ENCODE data around the gene POU3F1. TPM values are rescaled to one million over a fixed set of nuclear protein-coding genes. Genes with fewer than 3 reads are reported as not detected.
"Not testable (repeated sequence)": the region's sequence is repeated elsewhere in the genome, so short reads cannot be mapped to it uniquely, and the experiment has no call there.

The POU3F1 gene
- total RNA-seq, 2 experiments from 2014 or later: 0.13 TPM; not detected in 1

DNA sequence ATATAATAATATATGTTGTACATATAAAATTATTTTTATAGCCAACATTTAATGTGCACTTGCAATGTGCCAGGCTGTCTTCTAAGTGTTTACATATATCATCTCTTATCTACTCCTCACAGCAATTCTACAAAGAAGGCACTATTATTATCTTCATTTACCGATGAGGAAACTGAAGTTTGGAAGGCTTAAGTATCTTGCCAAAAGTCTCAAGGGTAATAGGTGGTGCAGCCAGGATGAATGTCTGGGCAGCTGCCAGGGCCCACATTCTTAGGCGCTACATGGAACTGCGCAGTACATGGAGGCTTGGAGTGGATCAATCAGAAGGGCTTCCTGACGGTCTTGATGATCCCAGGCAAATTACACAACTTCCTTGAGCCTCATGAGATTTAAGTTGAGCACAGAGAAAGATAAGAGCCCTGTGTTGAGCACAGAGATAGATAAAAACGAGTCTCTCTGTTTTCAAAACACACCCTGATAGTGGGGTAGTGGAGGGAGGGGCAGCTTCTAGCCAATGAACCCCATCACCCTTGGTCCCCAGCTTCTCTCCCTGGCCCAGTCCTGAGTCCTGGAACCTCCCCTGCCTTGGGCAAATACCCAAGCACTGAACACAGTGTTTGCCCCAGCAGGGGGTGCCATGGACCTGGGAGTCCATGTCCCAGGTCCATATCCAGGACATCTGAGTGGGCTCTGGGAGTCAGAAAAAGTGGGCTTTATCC is 9.2 kb downstream of the POU3F1 start:
- no TSS peak for BruUV-seq (replicated peaks)
- POLR2A ChIA-PET: interaction anchor here (1.2 kb wide), 1 partner anchor 20 kb away, joined by 4 read pairs; no protein-coding TSS in a partner anchor

DNA sequence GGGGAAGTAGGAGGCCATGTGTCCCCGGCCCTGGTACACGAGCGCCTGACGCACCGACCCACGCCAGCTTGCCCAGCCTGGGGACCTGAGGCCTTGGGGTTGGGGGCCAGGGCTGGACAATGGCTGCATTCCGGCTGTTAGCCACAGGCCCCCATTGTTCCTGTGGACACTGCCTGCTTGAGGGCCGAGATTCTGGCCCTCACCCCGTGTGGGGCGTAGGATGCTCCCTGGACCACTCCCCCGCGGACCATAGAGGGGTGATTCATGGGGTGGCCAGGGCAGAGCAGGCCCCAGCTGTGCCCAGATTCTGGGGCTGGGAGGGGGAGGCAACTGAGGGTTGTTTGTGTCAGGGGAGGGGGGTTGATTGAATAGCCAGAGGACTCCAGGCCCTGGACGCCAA is 11.7 kb downstream of the POU3F1 start:
- Histone ChIP-seq H3K79me2 (ENCODE audit: insufficient read depth, low read depth, low read length) (no peaks in the 10 kb centered on the region), H3K36me3 (ENCODE audit: insufficient read depth, low read length) (no peaks in the 10 kb centered on the region), H4K20me1 (ENCODE audit: insufficient read depth, low read length) (no peaks in the 10 kb centered on the region), H2AFZ (ENCODE audit: low read length) (no peak overlapping the region), H3K4me2 (ENCODE audit: low read length) (no peak overlapping the region), H3K9me2 (ENCODE audit: insufficient read depth, low read length) (no peaks in the 10 kb centered on the region), H3K9me3 (ENCODE audit: low read length) (no peaks in the 10 kb centered on the region), H3K4me1 (ENCODE audit: insufficient read depth, low read length, poor library complexity, severe bottlenecking) (peaks cover 8% of the 10 kb centered on the region), H3K4me3 (ENCODE audit: low read depth, low read length, poor library complexity, severe bottlenecking) (no peak overlapping the region), H3K27ac (ENCODE audit: low read depth, low read length, poor library complexity, severe bottlenecking) (no peak overlapping the region)
- ChIA-PET POLR2A (no interaction called here), CTCF (ENCODE audit: unreplicated experiment) (no interaction called here)
- no peak for TF ChIP-seq EZH2phosphoT487 (IDR thresholded peaks at IDR 0.05; ENCODE audit: borderline replicate concordance, low read depth, low read length)
- TF ChIP-seq, protein P1, sequence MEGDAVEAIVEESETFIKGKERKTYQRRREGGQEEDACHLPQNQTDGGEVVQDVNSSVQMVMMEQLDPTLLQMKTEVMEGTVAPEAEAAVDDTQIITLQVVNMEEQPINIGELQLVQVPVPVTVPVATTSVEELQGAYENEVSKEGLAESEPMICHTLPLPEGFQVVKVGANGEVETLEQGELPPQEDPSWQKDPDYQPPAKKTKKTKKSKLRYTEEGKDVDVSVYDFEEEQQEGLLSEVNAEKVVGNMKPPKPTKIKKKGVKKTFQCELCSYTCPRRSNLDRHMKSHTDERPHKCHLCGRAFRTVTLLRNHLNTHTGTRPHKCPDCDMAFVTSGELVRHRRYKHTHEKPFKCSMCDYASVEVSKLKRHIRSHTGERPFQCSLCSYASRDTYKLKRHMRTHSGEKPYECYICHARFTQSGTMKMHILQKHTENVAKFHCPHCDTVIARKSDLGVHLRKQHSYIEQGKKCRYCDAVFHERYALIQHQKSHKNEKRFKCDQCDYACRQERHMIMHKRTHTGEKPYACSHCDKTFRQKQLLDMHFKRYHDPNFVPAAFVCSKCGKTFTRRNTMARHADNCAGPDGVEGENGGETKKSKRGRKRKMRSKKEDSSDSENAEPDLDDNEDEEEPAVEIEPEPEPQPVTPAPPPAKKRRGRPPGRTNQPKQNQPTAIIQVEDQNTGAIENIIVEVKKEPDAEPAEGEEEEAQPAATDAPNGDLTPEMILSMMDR (conservative IDR thresholded peaks at IDR 0.05; ENCODE audit: low read length): no peak
- intact Hi-C loops (cut with micrococcal nuclease; ENCODE audit: unreplicated experiment): loop anchor here (10.0 kb wide), 1 partner anchor 800 kb away; no protein-coding TSS in a partner anchor
- DNase-seq (ENCODE audit: low spot score): no peak
- no TSS peak for BruUV-seq (replicated peaks)

More for the DNA sequence above, 9.2 kb downstream of the POU3F1 start:
- no peak overlapping the region for H3K4me2 ChIP-seq (ENCODE audit: low read length)
- H3K9me2 ChIP-seq (ENCODE audit: insufficient read depth, low read length): no peaks in the 10 kb centered on the region
- no peaks in the 10 kb centered on the region for H3K79me2 ChIP-seq (ENCODE audit: insufficient read depth, low read depth, low read length)
- no peaks in the 10 kb centered on the region for H3K9me3 ChIP-seq (ENCODE audit: low read length)
- DNase-seq (ENCODE audit: low spot score): peak; percentile 19
- H3K4me3 ChIP-seq (ENCODE audit: low read depth, low read length, poor library complexity, severe bottlenecking): no peak overlapping the region
- no peak overlapping the region for H3K27ac ChIP-seq (ENCODE audit: low read depth, low read length, poor library complexity, severe bottlenecking)
- no peak overlapping the region for H2AFZ ChIP-seq (ENCODE audit: low read length)
- intact Hi-C loops (cut with micrococcal nuclease; ENCODE audit: unreplicated experiment): loop anchor here (10.0 kb wide), 1 partner anchor 797 kb away; no protein-coding TSS in a partner anchor
- TF ChIP-seq, protein P1 (conservative IDR thresholded peaks at IDR 0.05; ENCODE audit: low read length): peak; percentile 58
- no peak for TF ChIP-seq EZH2phosphoT487 (IDR thresholded peaks at IDR 0.05; ENCODE audit: borderline replicate concordance, low read depth, low read length)
- no peaks in the 10 kb centered on the region for H4K20me1 ChIP-seq (ENCODE audit: insufficient read depth, low read length)
- no peaks in the 10 kb centered on the region for H3K36me3 ChIP-seq (ENCODE audit: insufficient read depth, low read length)
- H3K4me1 ChIP-seq (ENCODE audit: insufficient read depth, low read length, poor library complexity, severe bottlenecking): no peaks in the 10 kb centered on the region
- CTCF ChIA-PET (ENCODE audit: unreplicated experiment): no interaction called here

DNA sequence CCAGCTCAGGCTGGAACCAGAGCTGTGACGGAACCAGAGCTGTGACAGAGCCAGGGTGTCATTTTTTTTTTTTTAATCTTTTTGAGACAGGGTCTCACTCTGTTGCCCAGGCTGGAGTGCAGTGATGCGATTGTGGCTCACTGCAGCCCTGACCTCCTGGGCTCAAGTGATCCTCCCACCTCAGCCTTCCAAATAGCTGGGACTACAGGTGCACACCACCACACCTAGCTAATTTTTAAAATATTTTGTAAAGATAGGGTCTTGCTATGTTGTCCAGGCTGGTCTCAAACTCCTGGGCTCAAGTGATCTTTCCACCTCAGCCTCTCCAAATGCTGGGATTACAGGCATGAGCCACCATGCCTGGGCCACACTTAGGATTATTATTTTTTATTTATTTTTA is 13.6 kb downstream of the POU3F1 start:
- H4K20me1 ChIP-seq (ENCODE audit: insufficient read depth, low read length); CTCF ChIA-PET (ENCODE audit: unreplicated experiment); H3K9me3 ChIP-seq (ENCODE audit: low read length); H2AFZ ChIP-seq (ENCODE audit: low read length); H3K4me3 ChIP-seq (ENCODE audit: low read depth, low read length, poor library complexity, severe bottlenecking); BruUV-seq (replicated peaks); DNase-seq (ENCODE audit: low spot score); H3K79me2 ChIP-seq (ENCODE audit: insufficient read depth, low read depth, low read length); H3K9me2 ChIP-seq (ENCODE audit: insufficient read depth, low read length); H3K36me3 ChIP-seq (ENCODE audit: insufficient read depth, low read length); H3K4me2 ChIP-seq (ENCODE audit: low read length); H3K27ac ChIP-seq (ENCODE audit: low read depth, low read length, poor library complexity, severe bottlenecking): not testable (repeated sequence)
- POLR2A ChIA-PET: interaction anchor here (0.6 kb wide), 1 partner anchor 808 kb away, joined by 6 read pairs; no protein-coding TSS in a partner anchor
- H3K4me1 ChIP-seq (ENCODE audit: insufficient read depth, low read length, poor library complexity, severe bottlenecking): peaks cover 14% of the 10 kb centered on the region
- intact Hi-C loops (cut with micrococcal nuclease; ENCODE audit: unreplicated experiment): loop anchor here (10.0 kb wide), 1 partner anchor 802 kb away; no protein-coding TSS in a partner anchor
